GM23248 (cell line): ENCODE results near the gene HAPSTR1.

Experiments used
- EZH2 ChIP-seq: fragments of 200-600 bp; sonication (generic); IDR thresholded peaks from 2 replicates; pipeline ENCODE4 v1.6.1; 2018; ENCODE audit warnings: antibody characterized with exemption, mild to moderate bottlenecking; ENCODE audit not compliant: insufficient read depth, poor library complexity, severe bottlenecking
- EZH2phosphoT487 ChIP-seq: fragments of 200-600 bp; sonication (generic); IDR thresholded peaks from 2 replicates; pipeline ENCODE4 v1.6.1; 2018; ENCODE audit warnings: antibody characterized with exemption, moderate library complexity, mild to moderate bottlenecking, low read depth; ENCODE audit not compliant: insufficient read depth

GRCh38 chr16:9088848-9089247, 2.6 kb upstream of the HAPSTR1 start:
- TF ChIP-seq EZH2 (no peak), EZH2phosphoT487 (no peak)
